K562 (cell line): Measurements from ENCODE around the gene GFI1B. TPM values are rescaled to one million over a fixed set of nuclear protein-coding genes. Genes with fewer than 3 reads are reported as not detected.

Experiments
- ATAC-seq: fragments of 200-7000 bp; cut with Tn5 transposase; 3 replicates; pipeline ENCODE4 v1.9.1; 2020; ENCODE audit warnings: moderate library complexity
- BruUV-seq: library from RNA; stranded (reverse); fragments of 400-500 nt; replicated peaks from 2 replicates; lab custom pipeline; 2021; lab: Mats Ljungman, UMichigan
- CTCF ChIA-PET: fragments of 300-600 bp; formaldehyde crosslinking; extraction: SDS; loops from one replicate; lab custom pipeline; 2021; ENCODE audit warnings: low intra/inter-chr PET ratio; lab: Yijun Ruan, JAX
- POLR2A ChIA-PET: fragments of 300-600, 350-650 bp; sonication (Branson Sonifier 250); formaldehyde crosslinking; extraction: SDS; loops from one replicate; lab custom pipeline; 2021; ENCODE audit warnings: antibody characterized with exemption, inconsistent platforms; lab: Yijun Ruan, JAX
- DNase-seq, 4 experiments: peaks; one replicate each; pipeline versions ENCODE4 v3.0.0 to v3.0.0-alpha.2; 2011 to 2018; ENCODE audit warnings: low spot score in 3 of 4, mixed read lengths in 3 of 4; ENCODE audit errors: extremely low read depth in 1 of 4
- FAIRE-seq: peaks from 2 replicates; lab custom pipeline; 2011; peaks lifted over from hg19 to GRCh38; lab: Jason Lieb, UNC
- H2AFZ ChIP-seq: 2 replicates; pipeline ENCODE4 v1.6.0; 2011; ENCODE audit warnings: low read depth, low read length, control low read depth, inconsistent platforms
- H3K27ac ChIP-seq: fragments of 200-600 bp; 3 replicates; pipeline ENCODE4 v1.8.0; 2011; ENCODE audit warnings: low read depth, mild to moderate bottlenecking, control low read depth, inconsistent platforms, low read length, moderate library complexity, mixed read lengths; ENCODE audit errors: extremely low read depth
- H3K27me3 ChIP-seq, 2 experiments: fragments of 300-600 bp in 1 of 2; 2 replicates in 1 of 2; 3 replicates in 1 of 2; pipeline versions ENCODE4 v1.6.0 to v1.8.0; 2011; ENCODE audit warnings: inconsistent platforms in 2 of 2, low read length in 2 of 2, mild to moderate bottlenecking in 1 of 2, mixed read lengths in 1 of 2, moderate library complexity in 1 of 2; ENCODE audit not compliant: control insufficient read depth in 2 of 2, insufficient read depth in 2 of 2
- H3K36me3 ChIP-seq: fragments of 300-600 bp; 3 replicates; pipeline ENCODE4 v1.8.0; 2011; ENCODE audit warnings: mild to moderate bottlenecking, low read length, inconsistent platforms; ENCODE audit not compliant: control insufficient read depth, insufficient read depth
- H3K4me1 ChIP-seq, 2 experiments: fragments of 200-600 bp in 1 of 2; replicated peaks in 1 of 2; 2 replicates in 1 of 2; 3 replicates in 1 of 2; pipeline versions ENCODE4 v1.5.1 to v1.8.0; 2011; ENCODE audit warnings: inconsistent platforms in 2 of 2, low read length in 2 of 2, mild to moderate bottlenecking in 1 of 2, mixed read lengths in 1 of 2, moderate library complexity in 1 of 2; ENCODE audit not compliant: control insufficient read depth in 2 of 2, insufficient read depth in 2 of 2
- H3K4me2 ChIP-seq: 2 replicates; pipeline ENCODE4 v1.6.1; 2011; ENCODE audit warnings: low read length, control low read depth, inconsistent platforms, mixed read lengths; ENCODE audit not compliant: insufficient read depth
- H3K4me3 ChIP-seq: fragments of 200-600 bp; sonication (generic), shearing (Covaris generic); 2 replicates; pipeline ENCODE4 v1.5.1; 2016; ENCODE audit warnings: control low read depth, inconsistent platforms
- H3K79me2 ChIP-seq: fragments of 200-600 bp; 3 replicates; pipeline ENCODE4 v1.8.0; 2011; ENCODE audit warnings: low read length, inconsistent platforms; ENCODE audit not compliant: control insufficient read depth, insufficient read depth
- H3K9ac ChIP-seq, 2 experiments: 2 replicates each; pipeline versions ENCODE4 v1.6.0 to v1.6.1; 2011; ENCODE audit warnings: low read depth in 2 of 2, low read length in 2 of 2, control low read depth in 1 of 2, inconsistent platforms in 1 of 2, mild to moderate bottlenecking in 1 of 2, mixed read lengths in 1 of 2; ENCODE audit not compliant: insufficient read depth in 1 of 2
- H3K9me1 ChIP-seq: one replicate; pipeline ENCODE4 v1.6.0; 2011; ENCODE audit warnings: inconsistent platforms, mild to moderate bottlenecking, low read length, moderate library complexity; ENCODE audit not compliant: control insufficient read depth, insufficient read depth
- H3K9me3 ChIP-seq: replicated peaks from 2 replicates; pipeline ENCODE4 v1.5.1; 2011; ENCODE audit warnings: low read depth, low read length, inconsistent platforms; ENCODE audit not compliant: control insufficient read depth, insufficient read depth
- H4K20me1 ChIP-seq: replicated peaks from 2 replicates; pipeline ENCODE4 v1.6.1; 2011; ENCODE audit warnings: low read length, inconsistent platforms, mixed read lengths; ENCODE audit not compliant: control insufficient read depth, insufficient read depth
- ATF2 ChIP-seq: sonication (generic); formaldehyde crosslinking; IDR thresholded peaks from 2 replicates; pipeline ENCODE4 v1.8.1; 2022; ENCODE audit warnings: missing genetic modification reagents
- ATF4 ChIP-seq: fragments of 450-650 bp; formaldehyde crosslinking; IDR thresholded peaks from 2 replicates; pipeline ENCODE4 v1.4.0; 2022; ENCODE audit warnings: mild to moderate bottlenecking, moderate library complexity
- GABPB1 ChIP-seq: sonication (generic); formaldehyde crosslinking; IDR thresholded peaks from 2 replicates; pipeline ENCODE4 v1.8.0; 2022; ENCODE audit warnings: mild to moderate bottlenecking, missing genetic modification reagents
- MEF2A ChIP-seq: IDR thresholded peaks from 2 replicates; pipeline ENCODE4 v1.6.1; 2011; ENCODE audit warnings: low read depth, mild to moderate bottlenecking, low read length, moderate library complexity; ENCODE audit not compliant: control insufficient read depth
- NR1H2 ChIP-seq: sonication (generic); formaldehyde crosslinking; IDR thresholded peaks from 2 replicates; pipeline ENCODE4 v1.4.0; 2020; ENCODE audit warnings: mild to moderate bottlenecking, missing genetic modification reagents
- POLR2H ChIP-seq: IDR thresholded peaks from 2 replicates; pipeline ENCODE4 v1.6.1; 2016; ENCODE audit warnings: missing genetic modification characterization, low read depth, mild to moderate bottlenecking, control low read depth, missing compliant biosample characterization, moderate library complexity
- TOE1 ChIP-seq, 2 experiments: fragments of 450-650 bp in 1 of 2; sonication (generic) in 1 of 2; formaldehyde crosslinking in 1 of 2; IDR thresholded peaks; 2 replicates each; pipeline versions ENCODE4 v1.7.1 to v1.8.0; 2016 to 2022; ENCODE audit warnings: borderline replicate concordance in 2 of 2, mild to moderate bottlenecking in 2 of 2, antibody characterized with exemption in 1 of 2, inconsistent platforms in 1 of 2, low read depth in 1 of 2, missing genetic modification reagents in 1 of 2, moderate library complexity in 1 of 2
- ZNF318 ChIP-seq, 2 experiments: fragments of 450-650 bp; IDR thresholded peaks; 2 replicates each; pipeline ENCODE4 v1.6.1; 2016; ENCODE audit warnings: mild to moderate bottlenecking in 2 of 2, borderline replicate concordance in 1 of 2, low read depth in 1 of 2, moderate library complexity in 1 of 2
- WGBS: fragments of 100-300 bp; shearing (Covaris generic); methylation state at CpG from one replicate; pipeline ENCODE4 v1.1.6; 2016; ENCODE audit warnings: low coverage, mixed read lengths; ENCODE audit not compliant: insufficient coverage; ENCODE audit errors: missing lambda C conversion rate; 5-methylcytosine and 5-hydroxymethylcytosine counted together
- in situ Hi-C: fragments of 300-500 bp; cut with MboI; formaldehyde crosslinking; loops from 4 replicates; pipeline ENCODE4 v1.15.0; 2018; ENCODE audit warnings: inconsistent platforms, mixed read lengths
- intact Hi-C: fragments of 100-400 bp; cut with micrococcal nuclease; formaldehyde crosslinking; loops from 2 replicates; pipeline ENCODE4 v1.14.2; 2022
- polyA plus RNA-seq, 8 experiments: library from polyadenylated mRNA; depleted of rRNA in 4 of 8; stranded (reverse) in 5 of 8; unstranded in 3 of 8; fragments of >200 nt; fragmentation: Nextera tagmentation in 2 of 8; fragmentation: Illumina TruSeq in 1 of 8; extraction: Ambion mirVana in 2 of 8; extraction: Trizol in 1 of 8; gene quantifications; 2 replicates each; pipeline versions ENCODE4 v1.2.1 to v1.2.3, GENCODE V29; 2011 to 2014; ENCODE audit warnings: inconsistent platforms in 1 of 8, missing spikeins in 1 of 8
- total RNA-seq, 7 experiments: library from RNA; depleted of rRNA in 6 of 7; stranded (reverse); fragments of >200 nt in 6 of 7; fragmentation: Illumina TruSeq in 2 of 7; extraction: Trizol in 2 of 7; gene quantifications; 2 replicates each; pipeline versions ENCODE4 v1.2.1 to v1.2.3, GENCODE V29; 2011 to 2021; ENCODE audit warnings: low replicate concordance in 1 of 7

GFI1B gene
- total and polyA plus RNA-seq, 9 of the 15 experiments (the other 6 are each of a cell fraction or from before 2014, with no cell fraction given): 8.0 to 75.7 (median 34.5) TPM

- TF ChIP-seq MEF2A: no peak
Measured at GRCh38 chr9:133032171-133032570, 53.7 kb downstream of the GFI1B start (continued).

- FAIRE-seq: no peak
- Histone ChIP-seq H3K9me3 (peaks cover 14% of the 10 kb centered on the region; the same call in 1 of the 2 replicates), H3K79me2 (peaks cover 97% of the 10 kb centered on the region), H3K4me3 (no peak overlapping the region), H2AFZ (no peak overlapping the region), H3K4me1 (peaks cover 7 to 12% of the 10 kb centered on the region in 2 experiments; a peak in 3 of 5 replicates), H3K36me3 (peaks cover 66% of the 10 kb centered on the region), H3K4me2 (no peak overlapping the region), H3K27ac (no peak overlapping the region), H3K27me3 (no peaks in the 10 kb centered on the region), H3K9me1 (peaks cover 5% of the 10 kb centered on the region), H4K20me1 (peaks cover 5% of the 10 kb centered on the region), H3K9ac (no peak overlapping the region)
- POLR2A ChIA-PET: no interaction called here
- BruUV-seq: no TSS peak
- WGBS: 92% methylated on average over 6 of the region's 6 CpGs
- CTCF ChIA-PET: no interaction called here
- intact Hi-C loops: no loop called here
- in situ Hi-C loops: no loop called here
- no peak for ATAC-seq
- DNase-seq: no peak
- no peak for TF ChIP-seq ATF4 (CRISPR knock-in tag)
- no peak for TF ChIP-seq GABPB1 (CRISPR knock-in tag)
- no peak for TF ChIP-seq ATF2 (CRISPR knock-in tag)
- TF ChIP-seq POLR2H (tag): no peak
- no peak for TF ChIP-seq ZNF318 (IDR thresholded peaks at IDR 0.05; ENCODE audit: borderline replicate concordance in 1 of 2, low read depth in 1 of 2)
- no peak for TF ChIP-seq TOE1 (IDR thresholded peaks at IDR 0.05; ENCODE audit: borderline replicate concordance)
- no peak for TF ChIP-seq TOE1 (CRISPR knock-in tag; IDR thresholded peaks at IDR 0.05; ENCODE audit: borderline replicate concordance, low read depth)
- TF ChIP-seq NR1H2 (CRISPR knock-in tag): no peak
Measured at GRCh38 chr9:133035669-133036068, 57.2 kb downstream of the GFI1B start.
